Measurements from ENCODE around the gene SUSD1.
"Not testable (repeated sequence)": the region's sequence is repeated elsewhere in the genome, so short reads cannot be mapped to it uniquely, and the experiment has no call there.

The SUSD1 gene

GRCh38 chr9:112130997-112131396, 44.1 kb downstream of the SUSD1 start:
- H3K36me3 ChIP-seq (ENCODE audit: insufficient read depth, low read length): no peaks in the 10 kb centered on the region
- no peak overlapping the region for H2AFZ ChIP-seq (ENCODE audit: low read length)
- H4K20me1 ChIP-seq (ENCODE audit: insufficient read depth, low read length, poor library complexity, severe bottlenecking): no peaks in the 10 kb centered on the region
- H3K4me2 ChIP-seq (ENCODE audit: low read depth, low read length, poor library complexity, severe bottlenecking): no peak overlapping the region
- H3F3A ChIP-seq (ENCODE audit: low read depth): no peaks in the 10 kb centered on the region
- H3K4me1 ChIP-seq (ENCODE audit: insufficient read depth, low read length, poor library complexity, severe bottlenecking): no peaks in the 10 kb centered on the region
- H3K4me3 ChIP-seq (ENCODE audit: low read length, poor library complexity, severe bottlenecking): no peak overlapping the region
- no peak overlapping the region for H3K9ac ChIP-seq (ENCODE audit: low read depth, low read length, poor library complexity, severe bottlenecking)
- H3K9me3 ChIP-seq (ENCODE audit: insufficient read depth, low read depth, low read length): no peaks in the 10 kb centered on the region
- H3K27me3 ChIP-seq (ENCODE audit: insufficient read depth, low read length, poor library complexity, severe bottlenecking): no peaks in the 10 kb centered on the region
- H3K79me2 ChIP-seq (ENCODE audit: insufficient read depth, low read length): no peaks in the 10 kb centered on the region
- TF ChIP-seq EZH2phosphoT487 (IDR thresholded peaks at IDR 0.05; ENCODE audit: borderline replicate concordance): no peak
- TF ChIP-seq CTCF (conservative IDR thresholded peaks at IDR 0.05; ENCODE audit: low read length): no peak
- H3K9me2 ChIP-seq (replicated peaks; ENCODE audit: low read depth, low read length): no peaks in the 10 kb centered on the region

GRCh38 chr9:112130347-112130746, 44.8 kb downstream of the SUSD1 start:
- Histone ChIP-seq H3K4me2 (ENCODE audit: low read depth, low read length, poor library complexity, severe bottlenecking) (no peak overlapping the region), H3K9me3 (ENCODE audit: insufficient read depth, low read depth, low read length) (no peaks in the 10 kb centered on the region), H3K9ac (ENCODE audit: low read depth, low read length, poor library complexity, severe bottlenecking) (no peak overlapping the region), H4K20me1 (ENCODE audit: insufficient read depth, low read length, poor library complexity, severe bottlenecking) (no peaks in the 10 kb centered on the region), H3K4me3 (ENCODE audit: low read length, poor library complexity, severe bottlenecking) (no peak overlapping the region), H3K9me2 (replicated peaks; ENCODE audit: low read depth, low read length) (no peaks in the 10 kb centered on the region), H3F3A (ENCODE audit: low read depth) (no peaks in the 10 kb centered on the region), H3K4me1 (ENCODE audit: insufficient read depth, low read length, poor library complexity, severe bottlenecking) (no peaks in the 10 kb centered on the region), H2AFZ (ENCODE audit: low read length) (no peak overlapping the region), H3K36me3 (ENCODE audit: insufficient read depth, low read length) (no peaks in the 10 kb centered on the region), H3K79me2 (ENCODE audit: insufficient read depth, low read length) (no peaks in the 10 kb centered on the region), H3K27me3 (ENCODE audit: insufficient read depth, low read length, poor library complexity, severe bottlenecking) (no peaks in the 10 kb centered on the region)
- TF ChIP-seq CTCF (conservative IDR thresholded peaks at IDR 0.05; ENCODE audit: low read length) (no peak), EZH2phosphoT487 (IDR thresholded peaks at IDR 0.05; ENCODE audit: borderline replicate concordance) (no peak)

DNA sequence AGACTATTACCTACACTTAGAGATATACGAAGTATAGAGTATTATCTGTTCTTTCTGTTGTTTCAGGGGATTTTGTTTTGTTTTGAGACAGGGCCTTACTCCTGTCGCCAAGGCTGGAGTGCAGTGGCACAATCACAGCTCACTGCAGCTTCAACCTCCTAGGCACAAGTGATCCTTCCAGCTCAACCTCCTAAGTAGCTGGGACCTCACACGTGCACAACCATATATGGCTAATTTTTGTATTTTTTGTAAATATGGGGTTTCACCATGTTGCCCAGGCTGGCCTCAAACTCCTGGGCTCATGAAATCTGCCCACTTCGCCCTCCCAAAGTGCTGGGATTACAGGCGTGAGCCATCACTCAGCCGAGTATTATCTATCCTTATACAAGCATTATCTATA, 45.9 kb downstream of the SUSD1 start:
- no peaks in the 10 kb centered on the region for H3K36me3 ChIP-seq (ENCODE audit: insufficient read depth, low read length)
- H3K9me2 ChIP-seq (replicated peaks; ENCODE audit: low read depth, low read length): no peaks in the 10 kb centered on the region

GRCh38 chr9:112128399-112128798, 46.7 kb downstream of the SUSD1 start:
- not testable (repeated sequence) for H3K4me1 ChIP-seq (ENCODE audit: insufficient read depth, low read length, poor library complexity, severe bottlenecking); H3K4me2 ChIP-seq (ENCODE audit: low read depth, low read length, poor library complexity, severe bottlenecking); H3K36me3 ChIP-seq (ENCODE audit: insufficient read depth, low read length); H3K9me2 ChIP-seq (replicated peaks; ENCODE audit: low read depth, low read length); H3K9ac ChIP-seq (ENCODE audit: low read depth, low read length, poor library complexity, severe bottlenecking); H3K27me3 ChIP-seq (ENCODE audit: insufficient read depth, low read length, poor library complexity, severe bottlenecking); H3K9me3 ChIP-seq (ENCODE audit: insufficient read depth, low read depth, low read length); H3K79me2 ChIP-seq (ENCODE audit: insufficient read depth, low read length); H3K4me3 ChIP-seq (ENCODE audit: low read length, poor library complexity, severe bottlenecking); H2AFZ ChIP-seq (ENCODE audit: low read length); H3F3A ChIP-seq (ENCODE audit: low read depth); H4K20me1 ChIP-seq (ENCODE audit: insufficient read depth, low read length, poor library complexity, severe bottlenecking)

More for the DNA sequence above, 45.9 kb downstream of the SUSD1 start:
- H4K20me1 ChIP-seq (ENCODE audit: insufficient read depth, low read length, poor library complexity, severe bottlenecking): no peaks in the 10 kb centered on the region
- no peak overlapping the region for H2AFZ ChIP-seq (ENCODE audit: low read length)
- no peak for TF ChIP-seq CTCF (conservative IDR thresholded peaks at IDR 0.05; ENCODE audit: low read length)
- no peak for TF ChIP-seq EZH2phosphoT487 (IDR thresholded peaks at IDR 0.05; ENCODE audit: borderline replicate concordance)
- no peak overlapping the region for H3K4me2 ChIP-seq (ENCODE audit: low read depth, low read length, poor library complexity, severe bottlenecking)
- no peaks in the 10 kb centered on the region for H3K9me3 ChIP-seq (ENCODE audit: insufficient read depth, low read depth, low read length)
- H3K79me2 ChIP-seq (ENCODE audit: insufficient read depth, low read length): no peaks in the 10 kb centered on the region
- H3F3A ChIP-seq (ENCODE audit: low read depth): no peaks in the 10 kb centered on the region
- H3K4me3 ChIP-seq (ENCODE audit: low read length, poor library complexity, severe bottlenecking): no peak overlapping the region
- H3K27me3 ChIP-seq (ENCODE audit: insufficient read depth, low read length, poor library complexity, severe bottlenecking): no peaks in the 10 kb centered on the region
- no peaks in the 10 kb centered on the region for H3K4me1 ChIP-seq (ENCODE audit: insufficient read depth, low read length, poor library complexity, severe bottlenecking)
- no peak overlapping the region for H3K9ac ChIP-seq (ENCODE audit: low read depth, low read length, poor library complexity, severe bottlenecking)

All from Loucy (cell line).